WTC11 (cell line): ENCODE data around the gene HAUS2. TPM values are rescaled to one million over a fixed set of nuclear protein-coding genes. Genes with fewer than 3 reads are reported as not detected.

ENCODE experiments used
- ATAC-seq: fragments of 200-7000 bp; cut with Tn5 transposase; 2 replicates; pipeline ENCODE4 v1.10.0; 2021; ENCODE audit warnings: mild to moderate bottlenecking, moderate library complexity
- CTCF ChIA-PET: fragments of 300-600 bp; sonication (Branson Sonifier 250); formaldehyde crosslinking; loops from one replicate; lab custom pipeline; 2021; ENCODE audit warnings: antibody characterized with exemption; lab: Charles Lee
- POLR2A ChIA-PET: fragments of 350-600 bp; sonication (Branson Sonifier 250); formaldehyde crosslinking; loops from one replicate; lab custom pipeline; 2021; ENCODE audit warnings: antibody characterized with exemption; lab: Charles Lee
- DNase-seq: peaks from one replicate; pipeline ENCODE4 v3.0.0; 2021; ENCODE audit warnings: low spot score
- H3K27ac Mint-ChIP-seq: 2 replicates; pipeline ENCODE4 v1.8.0; 2021; ENCODE audit warnings: mixed read lengths
- H3K27me3 Mint-ChIP-seq: 2 replicates; pipeline ENCODE4 v1.8.0; 2021; ENCODE audit warnings: low read depth, mild to moderate bottlenecking, moderate library complexity, mixed read lengths
- H3K36me3 Mint-ChIP-seq: 2 replicates; pipeline ENCODE4 v1.8.0; 2021; ENCODE audit warnings: mixed read lengths
- H3K4me1 Mint-ChIP-seq: 2 replicates; pipeline ENCODE4 v1.8.0; 2022; ENCODE audit warnings: mixed read lengths
- H3K4me3 Mint-ChIP-seq: 2 replicates; pipeline ENCODE4 v1.8.0; 2021; ENCODE audit warnings: mild to moderate bottlenecking, moderate library complexity, mixed read lengths
- H3K9me3 Mint-ChIP-seq: 2 replicates; pipeline ENCODE4 v1.8.0; 2021; ENCODE audit warnings: mixed read lengths
- CREM ChIP-seq: sonication (generic); formaldehyde crosslinking; IDR thresholded peaks from 2 replicates; pipeline ENCODE4 v1.8.1; 2022; ENCODE audit warnings: mild to moderate bottlenecking, missing genetic modification reagents, moderate library complexity
- ESRRA ChIP-seq: sonication (generic); formaldehyde crosslinking; IDR thresholded peaks from 2 replicates; pipeline ENCODE4 v1.8.1; 2022; ENCODE audit warnings: mild to moderate bottlenecking, missing genetic modification reagents, borderline replicate concordance
- FOXP4 ChIP-seq: sonication (generic); formaldehyde crosslinking; IDR thresholded peaks from 2 replicates; pipeline ENCODE4 v1.8.0; 2022; ENCODE audit warnings: mild to moderate bottlenecking, missing genetic modification reagents
- GRHL2 ChIP-seq: fragments of 250-450 bp; sonication (Bioruptor Pico); IDR thresholded peaks from 2 replicates; pipeline ENCODE4 v1.8.0; 2022; ENCODE audit warnings: mild to moderate bottlenecking, moderate library complexity; ENCODE audit not compliant: insufficient replicate concordance, severe bottlenecking
- MAX ChIP-seq: sonication (generic); formaldehyde crosslinking; IDR thresholded peaks from 2 replicates; pipeline ENCODE4 v1.8.0; 2022; ENCODE audit warnings: mild to moderate bottlenecking, missing genetic modification reagents
- MXD4 ChIP-seq: fragments of 250-450 bp; sonication (Bioruptor Pico); IDR thresholded peaks from 2 replicates; pipeline ENCODE4 v1.8.0; 2021; ENCODE audit warnings: mild to moderate bottlenecking, moderate library complexity, borderline replicate concordance
- RELA ChIP-seq: sonication (generic); formaldehyde crosslinking; IDR thresholded peaks from 2 replicates; pipeline ENCODE4 v1.8.1; 2022; ENCODE audit warnings: missing genetic modification reagents, mild to moderate bottlenecking, borderline replicate concordance
- SMAD4 ChIP-seq: sonication (generic); formaldehyde crosslinking; IDR thresholded peaks from 2 replicates; pipeline ENCODE4 v1.8.0; 2022; ENCODE audit warnings: mild to moderate bottlenecking, missing genetic modification reagents
- STAT6 ChIP-seq: sonication (generic); formaldehyde crosslinking; conservative IDR thresholded peaks from 2 replicates; pipeline ENCODE4 v1.8.1; 2023; ENCODE audit warnings: mild to moderate bottlenecking, low read depth, missing genetic modification reagents, moderate library complexity
- TEAD1 ChIP-seq: sonication (generic); formaldehyde crosslinking; IDR thresholded peaks from 2 replicates; pipeline ENCODE4 v1.8.0; 2022; ENCODE audit warnings: mild to moderate bottlenecking, missing genetic modification reagents
- ZMAT4 ChIP-seq: fragments of 250-450 bp; sonication (Bioruptor Pico); IDR thresholded peaks from 2 replicates; pipeline ENCODE4 v1.9.0; 2021; ENCODE audit warnings: mild to moderate bottlenecking
- ZNF219 ChIP-seq: sonication (generic); formaldehyde crosslinking; IDR thresholded peaks from 2 replicates; pipeline ENCODE4 v1.8.0; 2023; ENCODE audit warnings: missing genetic modification reagents, mild to moderate bottlenecking, borderline replicate concordance
- ZNF232 ChIP-seq: sonication (generic); formaldehyde crosslinking; IDR thresholded peaks from 2 replicates; pipeline ENCODE4 v1.8.0; 2022; ENCODE audit warnings: mild to moderate bottlenecking, missing genetic modification reagents
- ZNF416 ChIP-seq: fragments of 250-450 bp; sonication (Bioruptor Pico); IDR thresholded peaks from 2 replicates; pipeline ENCODE4 v1.9.0; 2021; ENCODE audit warnings: mild to moderate bottlenecking, inconsistent platforms
- ZNF512 ChIP-seq: sonication (generic); formaldehyde crosslinking; IDR thresholded peaks from 2 replicates; pipeline ENCODE4 v1.8.1; 2022; ENCODE audit warnings: missing genetic modification reagents, borderline replicate concordance
- ZNF671 ChIP-seq: fragments of 250-450 bp; sonication (Bioruptor Pico); IDR thresholded peaks from 2 replicates; pipeline ENCODE4 v1.8.0; 2021; ENCODE audit warnings: mild to moderate bottlenecking
- total RNA-seq: library from RNA; stranded (reverse); gene quantifications from 3 replicates; pipeline ENCODE4 v1.2.3, GENCODE V29; 2021
- TF ChIP-seq, protein P1 (sequence below): fragments of 250-450 bp; sonication (Bioruptor Pico); IDR thresholded peaks from 2 replicates; pipeline ENCODE4 v2.1.2; 2022; ENCODE audit warnings: mild to moderate bottlenecking, moderate library complexity
- TF ChIP-seq, protein P2 (sequence below): sonication (generic); formaldehyde crosslinking; IDR thresholded peaks from 2 replicates; pipeline ENCODE4 v1.8.0; 2023; ENCODE audit warnings: mild to moderate bottlenecking, missing genetic modification reagents
- TF ChIP-seq, protein P3 (sequence below): sonication (generic); formaldehyde crosslinking; conservative IDR thresholded peaks from 2 replicates; pipeline ENCODE4 v1.8.1; 2022; ENCODE audit warnings: mild to moderate bottlenecking, missing genetic modification reagents

The HAUS2 gene
- total RNA-seq, 1 experiment from 2014 or later: 17.9 TPM

DNA sequence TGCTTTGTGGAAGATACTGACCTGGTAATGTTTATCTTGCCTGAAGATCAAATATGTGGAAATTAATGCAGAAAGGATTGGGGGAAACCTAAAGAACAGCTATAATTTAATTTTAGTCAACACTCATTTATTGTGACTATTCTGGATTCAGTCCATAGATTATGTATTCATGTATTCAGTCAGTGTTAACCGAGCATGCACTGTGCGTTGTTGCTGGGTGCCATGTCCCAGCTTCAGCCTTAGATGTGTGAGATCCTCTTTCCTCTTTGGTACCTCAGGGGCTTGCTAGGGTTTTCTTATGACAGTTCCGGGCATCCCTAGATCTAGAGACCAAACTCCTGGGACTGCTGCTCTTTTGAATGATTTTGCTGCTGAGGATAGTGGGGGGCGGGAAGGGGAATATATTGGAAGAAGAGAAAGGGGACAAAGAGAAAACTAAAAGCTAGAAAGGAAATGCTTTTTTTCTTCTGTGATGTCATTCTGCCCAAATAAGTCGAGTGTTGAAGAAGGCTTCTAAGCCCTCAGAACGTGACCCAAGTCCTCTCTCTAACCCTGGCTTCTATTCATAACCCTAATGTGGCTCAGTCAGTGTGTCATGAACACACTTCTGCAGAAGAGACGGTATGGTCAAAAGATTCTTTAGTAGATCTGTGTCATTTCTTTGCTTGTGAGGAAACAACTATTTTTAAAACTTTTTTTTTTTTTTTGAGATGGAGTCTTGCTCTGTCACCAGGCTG is 60.3 kb downstream of the HAUS2 start:
- H3K36me3 Mint-ChIP-seq: 0 out of 2 replicates have a peak, but pooled peaks cover 3% of the 10 kb centered on the region
- H3K9me3 Mint-ChIP-seq: no peaks in the 10 kb centered on the region
- POLR2A ChIA-PET: interaction anchor here (0.6 kb wide), 1 partner anchor 43 kb away, joined by 3 read pairs; no protein-coding TSS in a partner anchor
- CTCF ChIA-PET: no interaction called here
- no peak overlapping the region for H3K27ac Mint-ChIP-seq
- DNase-seq (no peak), ATAC-seq (no peak)
- TF ChIP-seq FOXP4 (no peak), ZMAT4 (no peak), ESRRA (no peak), MAX (CRISPR knock-in tag) (no peak), CREM (CRISPR knock-in tag) (no peak), ZNF416 (CRISPR knock-in tag) (no peak), ZNF232 (CRISPR knock-in tag) (no peak), STAT6 (no peak)
- no peaks in the 10 kb centered on the region for H3K27me3 Mint-ChIP-seq
- H3K4me1 Mint-ChIP-seq: peaks cover 4% of the 10 kb centered on the region; the same call in 1 of the 2 replicates
- H3K4me3 Mint-ChIP-seq: no peak overlapping the region

DNA sequence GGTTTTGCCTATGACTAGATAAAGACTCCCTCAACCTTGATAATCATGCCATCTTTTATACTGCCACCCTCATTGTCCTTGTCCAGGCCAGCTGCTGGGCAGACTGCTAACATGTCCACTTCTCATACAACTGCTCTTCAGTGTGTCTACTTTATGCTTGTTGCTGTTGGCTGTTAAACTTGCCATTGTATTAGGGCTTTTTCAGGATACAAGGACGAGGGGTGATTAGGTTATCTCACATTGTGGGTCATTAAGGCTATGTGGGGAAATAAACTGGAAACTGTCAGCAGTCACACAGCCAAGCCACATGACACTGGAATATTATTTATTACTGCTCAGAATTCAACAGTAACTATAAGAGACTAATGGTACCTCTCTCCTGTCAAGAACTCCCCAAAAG is 62.9 kb downstream of the HAUS2 start:
- no peak overlapping the region for H3K27ac Mint-ChIP-seq
- H3K4me1 Mint-ChIP-seq: peaks cover 4% of the 10 kb centered on the region; the same call in 1 of the 2 replicates
- CTCF ChIA-PET: no interaction called here
- H3K27me3 Mint-ChIP-seq: no peaks in the 10 kb centered on the region
- H3K9me3 Mint-ChIP-seq: no peaks in the 10 kb centered on the region
- TF ChIP-seq ZNF219 (CRISPR knock-in tag) (no peak), GRHL2 (CRISPR knock-in tag) (no peak), SMAD4 (no peak), ZNF512 (CRISPR knock-in tag) (no peak), RELA (CRISPR knock-in tag) (no peak), ZNF671 (CRISPR knock-in tag) (no peak), TEAD1 (CRISPR knock-in tag) (no peak), MXD4 (CRISPR knock-in tag) (no peak)
- TF ChIP-seq, protein P1, sequence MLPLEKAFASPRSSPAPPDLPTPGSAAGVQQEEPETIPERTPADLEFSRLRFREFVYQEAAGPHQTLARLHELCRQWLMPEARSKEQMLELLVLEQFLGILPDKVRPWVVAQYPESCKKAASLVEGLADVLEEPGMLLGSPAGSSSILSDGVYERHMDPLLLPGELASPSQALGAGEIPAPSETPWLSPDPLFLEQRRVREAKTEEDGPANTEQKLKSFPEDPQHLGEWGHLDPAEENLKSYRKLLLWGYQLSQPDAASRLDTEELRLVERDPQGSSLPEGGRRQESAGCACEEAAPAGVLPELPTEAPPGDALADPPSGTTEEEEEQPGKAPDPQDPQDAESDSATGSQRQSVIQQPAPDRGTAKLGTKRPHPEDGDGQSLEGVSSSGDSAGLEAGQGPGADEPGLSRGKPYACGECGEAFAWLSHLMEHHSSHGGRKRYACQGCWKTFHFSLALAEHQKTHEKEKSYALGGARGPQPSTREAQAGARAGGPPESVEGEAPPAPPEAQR (CRISPR knock-in tag): no peak
- TF ChIP-seq, protein P2, sequence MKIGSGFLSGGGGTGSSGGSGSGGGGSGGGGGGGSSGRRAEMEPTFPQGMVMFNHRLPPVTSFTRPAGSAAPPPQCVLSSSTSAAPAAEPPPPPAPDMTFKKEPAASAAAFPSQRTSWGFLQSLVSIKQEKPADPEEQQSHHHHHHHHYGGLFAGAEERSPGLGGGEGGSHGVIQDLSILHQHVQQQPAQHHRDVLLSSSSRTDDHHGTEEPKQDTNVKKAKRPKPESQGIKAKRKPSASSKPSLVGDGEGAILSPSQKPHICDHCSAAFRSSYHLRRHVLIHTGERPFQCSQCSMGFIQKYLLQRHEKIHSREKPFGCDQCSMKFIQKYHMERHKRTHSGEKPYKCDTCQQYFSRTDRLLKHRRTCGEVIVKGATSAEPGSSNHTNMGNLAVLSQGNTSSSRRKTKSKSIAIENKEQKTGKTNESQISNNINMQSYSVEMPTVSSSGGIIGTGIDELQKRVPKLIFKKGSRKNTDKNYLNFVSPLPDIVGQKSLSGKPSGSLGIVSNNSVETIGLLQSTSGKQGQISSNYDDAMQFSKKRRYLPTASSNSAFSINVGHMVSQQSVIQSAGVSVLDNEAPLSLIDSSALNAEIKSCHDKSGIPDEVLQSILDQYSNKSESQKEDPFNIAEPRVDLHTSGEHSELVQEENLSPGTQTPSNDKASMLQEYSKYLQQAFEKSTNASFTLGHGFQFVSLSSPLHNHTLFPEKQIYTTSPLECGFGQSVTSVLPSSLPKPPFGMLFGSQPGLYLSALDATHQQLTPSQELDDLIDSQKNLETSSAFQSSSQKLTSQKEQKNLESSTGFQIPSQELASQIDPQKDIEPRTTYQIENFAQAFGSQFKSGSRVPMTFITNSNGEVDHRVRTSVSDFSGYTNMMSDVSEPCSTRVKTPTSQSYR (CRISPR knock-in tag): no peak
- TF ChIP-seq, protein P3, sequence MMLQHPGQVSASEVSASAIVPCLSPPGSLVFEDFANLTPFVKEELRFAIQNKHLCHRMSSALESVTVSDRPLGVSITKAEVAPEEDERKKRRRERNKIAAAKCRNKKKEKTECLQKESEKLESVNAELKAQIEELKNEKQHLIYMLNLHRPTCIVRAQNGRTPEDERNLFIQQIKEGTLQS: no peak
- no peaks in the 10 kb centered on the region for H3K36me3 Mint-ChIP-seq
- H3K4me3 Mint-ChIP-seq: no peak overlapping the region
- DNase-seq: no peak
- POLR2A ChIA-PET: no interaction called here
- ATAC-seq: no peak
